Measurements from ENCODE around the gene NIPA2.

DNA sequence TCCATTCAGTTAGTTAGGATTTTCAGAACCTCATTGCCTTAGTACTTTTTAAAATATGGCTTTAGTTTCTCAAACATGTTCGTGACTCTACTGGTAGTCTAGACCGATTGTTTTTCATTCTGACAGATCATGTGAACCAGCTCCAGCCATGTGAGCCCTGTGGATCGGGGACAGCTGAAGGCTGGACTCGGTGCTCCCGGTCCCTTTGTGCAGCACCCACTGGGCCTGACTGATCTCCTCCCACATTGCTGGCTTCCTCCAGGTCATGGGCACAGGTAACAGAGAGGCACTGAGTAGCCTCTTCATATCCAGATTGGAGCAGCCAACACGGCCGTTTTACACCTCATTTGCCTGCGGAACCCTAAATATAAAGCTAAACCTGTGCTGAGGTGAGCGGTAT lies 30.5 kb downstream of the NIPA2 start:
- TF ChIP-seq, protein P1, sequence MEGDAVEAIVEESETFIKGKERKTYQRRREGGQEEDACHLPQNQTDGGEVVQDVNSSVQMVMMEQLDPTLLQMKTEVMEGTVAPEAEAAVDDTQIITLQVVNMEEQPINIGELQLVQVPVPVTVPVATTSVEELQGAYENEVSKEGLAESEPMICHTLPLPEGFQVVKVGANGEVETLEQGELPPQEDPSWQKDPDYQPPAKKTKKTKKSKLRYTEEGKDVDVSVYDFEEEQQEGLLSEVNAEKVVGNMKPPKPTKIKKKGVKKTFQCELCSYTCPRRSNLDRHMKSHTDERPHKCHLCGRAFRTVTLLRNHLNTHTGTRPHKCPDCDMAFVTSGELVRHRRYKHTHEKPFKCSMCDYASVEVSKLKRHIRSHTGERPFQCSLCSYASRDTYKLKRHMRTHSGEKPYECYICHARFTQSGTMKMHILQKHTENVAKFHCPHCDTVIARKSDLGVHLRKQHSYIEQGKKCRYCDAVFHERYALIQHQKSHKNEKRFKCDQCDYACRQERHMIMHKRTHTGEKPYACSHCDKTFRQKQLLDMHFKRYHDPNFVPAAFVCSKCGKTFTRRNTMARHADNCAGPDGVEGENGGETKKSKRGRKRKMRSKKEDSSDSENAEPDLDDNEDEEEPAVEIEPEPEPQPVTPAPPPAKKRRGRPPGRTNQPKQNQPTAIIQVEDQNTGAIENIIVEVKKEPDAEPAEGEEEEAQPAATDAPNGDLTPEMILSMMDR (conservative IDR thresholded peaks at IDR 0.05; ENCODE audit: low read depth, low read length): no peak
- no peak for TF ChIP-seq EZH2 (IDR thresholded peaks at IDR 0.05; ENCODE audit: borderline replicate concordance, low read depth, low read length, poor library complexity, severe bottlenecking)
